GM23248 (cell line): ENCODE data around the gene PRKAR2A.

Experiments used
- EZH2 ChIP-seq: fragments of 200-600 bp; sonication (generic); IDR thresholded peaks from 2 replicates; pipeline ENCODE4 v1.6.1; 2018; ENCODE audit warnings: antibody characterized with exemption, mild to moderate bottlenecking; ENCODE audit not compliant: insufficient read depth, poor library complexity, severe bottlenecking
- EZH2phosphoT487 ChIP-seq: fragments of 200-600 bp; sonication (generic); IDR thresholded peaks from 2 replicates; pipeline ENCODE4 v1.6.1; 2018; ENCODE audit warnings: antibody characterized with exemption, moderate library complexity, mild to moderate bottlenecking, low read depth; ENCODE audit not compliant: insufficient read depth

GRCh38 chr3:48837163-48837562 is 10.5 kb downstream of the PRKAR2A start:
- no peak for TF ChIP-seq EZH2phosphoT487
- TF ChIP-seq EZH2 = no peak
